GM18502 (cell line): Measurements from ENCODE around the gene FAM20C.

ENCODE experiments used
- ATAC-seq: cut with Tn5 transposase; IDR thresholded peaks from one replicate; pipeline ENCODE4 v1.9.1; 2021; ENCODE audit warnings: mild to moderate bottlenecking; ENCODE audit not compliant: unreplicated experiment, poor library complexity

FAM20C gene

GRCh38 chr7:219581-220150 is 27.3 kb downstream of the FAM20C start:
- ATAC-seq = no peak

DNA sequence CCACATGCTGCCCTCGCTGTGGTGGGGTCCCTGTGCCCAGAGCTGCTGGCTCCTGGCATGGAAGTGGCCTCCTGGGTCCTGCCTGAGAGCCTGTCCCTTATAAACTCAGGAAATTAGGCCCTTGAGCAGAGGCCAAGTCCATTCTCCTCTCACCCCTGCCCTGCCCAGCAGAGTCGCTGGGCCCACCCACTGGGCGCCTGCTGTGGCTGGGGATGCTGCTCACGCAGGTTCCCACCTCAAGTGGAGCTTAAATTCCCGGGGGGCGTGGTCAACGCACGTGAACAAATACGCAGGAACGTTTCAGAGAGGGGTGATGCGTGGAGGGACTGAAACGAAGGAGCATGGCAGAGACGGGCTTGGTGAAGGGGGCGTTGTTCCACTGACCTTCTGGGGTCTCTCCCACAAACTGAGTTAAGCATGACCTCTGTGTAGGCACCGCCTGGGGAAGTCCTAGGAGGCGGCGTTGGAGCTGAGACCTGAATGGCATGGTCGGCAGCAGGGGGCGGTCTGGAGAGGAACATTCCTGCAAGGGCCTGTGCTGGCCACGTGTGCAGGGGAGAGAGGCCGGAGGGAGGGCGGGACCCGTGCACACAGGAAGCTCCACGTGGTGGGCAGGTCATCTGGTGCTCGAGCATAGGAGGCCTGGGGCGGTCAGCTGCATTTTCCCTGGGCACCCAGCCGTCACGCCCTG is 27.9 kb downstream of the FAM20C start:
- no peak for ATAC-seq

DNA sequence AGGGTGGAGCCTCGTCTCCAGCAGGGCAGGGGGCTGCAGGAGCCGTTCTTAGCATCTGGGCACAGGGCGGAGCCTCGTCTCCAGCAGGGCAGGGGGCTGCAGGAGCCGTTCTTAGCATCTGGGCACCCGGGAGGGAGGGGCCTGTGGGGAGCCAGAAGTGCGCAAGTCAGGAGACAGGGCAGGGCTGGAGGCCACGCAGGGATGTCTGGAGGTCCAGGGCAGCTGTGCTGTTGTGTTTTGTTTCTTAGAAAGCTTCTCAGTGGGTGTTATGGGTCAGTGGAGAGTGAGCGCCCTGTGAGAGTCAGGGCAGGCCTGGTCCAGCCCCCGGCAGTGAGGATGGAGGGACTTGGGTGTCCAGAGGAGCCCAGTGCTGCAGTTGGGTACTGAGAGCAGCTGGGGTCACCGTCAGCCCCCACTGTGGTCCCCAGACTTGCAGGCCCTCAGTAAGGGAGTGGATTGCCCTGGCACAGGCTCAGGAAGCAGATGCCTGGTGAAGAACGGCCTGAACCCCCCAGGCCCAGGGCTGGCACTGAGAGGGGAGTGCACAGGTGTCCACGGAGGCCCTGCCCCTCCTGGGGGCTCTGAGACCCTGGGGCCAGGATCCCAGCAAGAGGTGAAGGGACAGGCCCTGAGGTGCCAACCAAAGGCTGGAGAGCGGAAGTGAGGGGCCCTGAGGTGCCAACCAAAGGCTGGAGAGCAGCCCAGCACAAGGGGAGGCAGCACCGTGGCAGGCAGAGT is 29.8 kb downstream of the FAM20C start:
- ATAC-seq = no peak

- no peak for ATAC-seq
These were observed 30.3 kb downstream of the FAM20C start for GRCh38 chr7:222716-223041.

DNA sequence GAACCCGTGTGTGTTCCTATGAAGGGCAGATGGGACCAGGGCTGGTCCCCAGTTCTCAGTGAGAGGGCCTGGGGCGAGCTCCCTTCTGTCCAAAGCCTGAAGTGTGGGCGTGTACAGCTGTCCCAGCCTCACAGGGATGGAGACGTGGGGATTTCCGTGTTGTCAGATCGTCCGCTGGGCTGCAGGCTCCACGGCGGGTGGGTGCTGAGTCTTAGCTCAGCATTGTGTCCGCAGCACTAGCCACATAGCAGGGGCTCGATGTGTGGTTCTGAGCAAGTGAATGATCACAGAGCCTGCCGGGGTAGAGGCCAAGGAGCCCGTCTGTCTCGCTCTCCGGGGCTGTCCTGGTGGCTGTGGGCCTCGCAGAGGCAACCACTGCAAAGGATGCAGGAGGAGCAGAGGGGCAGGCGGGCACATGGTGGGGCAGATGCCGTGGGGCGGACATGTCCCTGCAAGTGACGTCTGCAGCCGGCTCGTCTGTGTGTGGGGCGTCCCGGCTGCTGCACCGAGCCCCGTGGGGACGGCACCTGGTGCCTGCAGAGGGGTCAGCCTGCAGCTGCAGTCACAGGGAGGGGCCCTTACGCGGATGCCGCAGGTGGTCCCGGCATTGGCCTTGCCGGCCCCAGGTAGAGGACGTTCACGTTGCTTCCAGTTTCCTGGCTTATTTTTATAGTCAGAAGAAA is 30.9 kb downstream of the FAM20C start:
- no peak for ATAC-seq

DNA sequence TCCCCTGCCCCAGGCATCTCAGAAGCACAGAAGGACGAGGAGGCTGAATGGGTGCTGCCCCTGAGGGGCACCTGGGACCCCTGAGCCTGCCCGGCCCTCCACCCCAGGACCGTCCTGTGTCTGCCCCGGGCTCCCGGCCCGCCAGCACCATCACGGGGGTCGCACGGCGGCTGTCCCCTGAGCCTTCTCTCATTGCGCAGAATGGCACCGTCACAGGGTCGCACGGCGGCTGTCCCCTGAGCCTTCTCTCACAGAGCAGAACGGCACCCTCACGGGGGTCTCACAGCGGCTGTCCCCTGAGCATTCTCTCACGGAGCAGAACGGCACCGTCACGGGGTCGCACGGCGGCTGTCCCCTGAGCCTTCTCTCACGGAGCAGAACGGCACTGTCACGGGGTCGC is 31.5 kb downstream of the FAM20C start:
- ATAC-seq = no peak

DNA sequence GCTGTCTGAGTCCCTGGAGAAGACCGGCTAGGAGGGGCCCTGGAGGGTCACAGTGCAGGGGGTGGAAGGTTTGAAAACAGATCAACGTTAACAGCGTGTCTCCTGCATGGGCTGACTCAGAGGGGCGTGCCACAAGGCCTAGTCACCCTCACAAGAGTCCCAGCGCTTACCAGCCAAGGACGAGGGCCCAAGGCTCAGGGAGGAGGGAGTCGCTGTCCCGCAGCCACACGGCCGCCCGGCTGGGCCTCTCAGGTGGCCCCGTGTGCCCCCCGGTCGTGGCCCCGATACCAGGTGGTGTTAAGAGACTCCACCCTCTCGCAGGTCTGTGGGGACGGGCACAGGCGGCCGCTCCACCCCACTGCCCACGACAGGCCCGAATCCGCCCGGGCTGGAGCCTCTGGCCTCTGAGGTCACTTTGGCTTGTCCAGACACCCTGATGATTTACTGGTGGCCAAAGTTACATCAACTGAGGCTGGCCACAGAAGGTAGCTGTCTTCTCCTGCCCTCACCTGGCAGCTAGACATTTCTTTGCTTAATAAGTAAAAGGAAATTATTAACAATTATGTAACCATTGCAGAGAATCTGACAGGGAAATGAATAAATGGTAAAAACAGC is 34.0 kb downstream of the FAM20C start:
- no peak for ATAC-seq

GRCh38 chr7:227926-228325 is 35.6 kb downstream of the FAM20C start:
- no peak for ATAC-seq

- no peak for ATAC-seq
These were observed 36.2 kb downstream of the FAM20C start for GRCh38 chr7:228610-229009.

- ATAC-seq = no peak
These were observed 37.0 kb downstream of the FAM20C start for GRCh38 chr7:229184-229964.

DNA sequence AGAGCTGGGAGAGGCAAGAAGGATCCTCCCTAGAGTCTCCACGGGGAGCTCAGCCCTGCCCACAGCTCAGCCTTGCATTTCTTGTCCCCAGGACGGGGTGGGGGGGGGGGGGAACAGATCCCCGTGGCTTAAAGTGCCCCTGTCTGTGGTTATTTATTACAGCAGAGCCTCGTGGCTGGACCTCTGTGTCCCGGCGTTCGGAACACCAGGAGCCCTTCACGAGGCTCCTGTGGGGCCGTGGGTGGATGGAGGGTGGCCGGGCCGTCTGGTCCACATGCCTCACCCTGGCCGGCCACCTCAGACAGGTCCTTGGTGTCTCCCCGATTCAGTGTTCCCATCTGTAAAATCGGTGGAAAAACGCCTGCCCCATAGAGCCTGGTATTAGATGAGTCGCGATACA is 37.9 kb downstream of the FAM20C start:
- ATAC-seq = no peak

GRCh38 chr7:231030-231857 is 38.9 kb downstream of the FAM20C start:
- no peak for ATAC-seq

- ATAC-seq = no peak
These were observed 39.5 kb downstream of the FAM20C start for GRCh38 chr7:231858-232246.

DNA sequence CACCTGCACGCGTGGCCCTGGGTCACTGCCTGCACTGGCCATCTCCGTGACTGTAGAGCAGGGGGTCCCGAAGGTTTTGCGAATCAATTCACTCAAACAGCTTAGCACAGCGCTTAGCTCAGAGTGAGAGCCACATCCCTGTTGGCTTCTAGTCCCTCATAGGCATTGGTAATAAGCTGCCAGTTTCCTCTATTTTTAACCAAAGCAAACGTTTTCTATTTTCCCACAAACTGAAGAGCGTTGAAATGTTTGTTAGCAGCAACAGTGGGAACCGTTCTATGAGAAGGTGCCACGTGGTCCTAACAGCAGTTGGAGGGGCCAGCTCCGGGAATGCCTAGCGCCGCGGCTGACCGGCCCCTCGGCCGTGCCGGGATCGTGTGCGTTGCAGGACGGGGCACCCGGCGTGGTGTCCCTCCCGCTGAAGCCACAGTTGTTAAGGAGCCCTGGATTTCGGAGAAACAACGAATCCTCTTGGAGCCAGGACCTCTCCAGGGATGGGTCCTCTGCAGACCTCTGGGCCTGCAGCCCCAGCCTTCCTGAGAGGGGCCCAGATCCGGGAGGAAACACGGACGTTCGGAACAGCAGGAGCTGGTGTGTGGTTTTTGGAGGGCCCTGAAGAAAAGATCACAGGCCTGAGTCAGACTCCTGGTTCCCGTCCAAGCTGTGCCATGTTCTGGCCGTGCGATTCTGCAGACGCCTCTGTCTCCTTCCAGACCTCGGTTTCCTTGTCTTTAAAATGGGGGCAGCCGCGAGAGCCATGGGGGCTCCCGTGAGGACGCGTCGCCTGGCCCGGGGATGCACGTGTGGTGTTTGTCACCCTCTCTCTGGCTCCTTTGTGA is 40.3 kb downstream of the FAM20C start:
- no peak for ATAC-seq

DNA sequence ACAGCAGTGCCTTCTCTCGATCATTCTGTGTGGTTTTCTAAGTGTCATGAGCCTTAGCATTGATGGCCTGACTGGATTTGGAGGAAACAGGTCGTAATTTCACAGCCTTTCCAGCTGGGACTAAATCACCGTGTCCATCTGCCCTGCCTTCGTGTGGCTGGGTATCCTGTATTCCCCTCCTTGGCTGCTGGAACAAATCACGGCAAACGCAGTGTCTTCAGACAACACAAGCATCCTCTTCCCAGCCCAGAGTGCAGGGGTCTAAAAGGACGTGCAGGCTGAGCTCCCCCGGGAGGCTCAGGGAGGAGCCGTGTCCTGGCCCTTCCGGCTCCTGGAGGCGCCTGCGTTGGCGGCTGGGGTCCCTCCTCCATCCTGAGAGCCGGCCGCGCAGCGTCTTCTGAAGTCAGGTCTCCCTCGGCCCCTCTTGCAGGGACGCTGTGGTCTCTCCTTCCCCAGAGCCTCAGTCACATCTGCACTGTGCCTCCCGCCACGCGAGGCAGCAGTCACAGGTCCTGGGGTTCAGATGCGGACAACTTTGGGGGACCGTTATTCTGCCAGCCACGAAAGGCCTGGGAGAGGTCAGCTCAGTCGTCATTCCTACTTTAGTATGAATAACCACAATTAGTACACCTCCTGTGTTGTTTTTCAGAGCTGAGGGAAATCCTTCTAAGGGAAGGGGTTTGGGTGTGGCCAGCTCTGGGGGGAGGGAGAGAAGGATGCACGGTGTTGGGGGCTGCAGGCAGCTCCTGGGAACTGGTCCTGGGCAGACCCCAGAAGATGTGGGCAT is 41.1 kb downstream of the FAM20C start:
- no peak for ATAC-seq

- ATAC-seq = no peak
These were observed 41.8 kb downstream of the FAM20C start for GRCh38 chr7:234051-234707.
